ENCODE data around the gene CDC42EP5.

GRCh38 chr19:54418930-54419800, 53.9 kb downstream of the CDC42EP5 start:
- TF ChIP-seq CTCF (IDR thresholded peaks at IDR 0.05): no peak
- no peak for TF ChIP-seq POLR2A (IDR thresholded peaks at IDR 0.05)
- TF ChIP-seq EP300 (IDR thresholded peaks at IDR 0.05): no peak
